ENCODE data around the gene LLGL1.

The LLGL1 gene

GRCh38 chr17:18225121-18225641, at the start of gene LLGL1:
Gene LLGL1, plus strand, starts transcription at chr17:18225635. Its CDS starts 48 bp downstream, at chr17:18225683.
- peak; percentile 92 for DNase-seq (ENCODE audit: low spot score)

- DNase-seq (ENCODE audit: low spot score), result no peak
These were observed 49.3 kb upstream of the LLGL1 start for GRCh38 chr17:18176176-18176575.

GRCh38 chr17:18177133-18177532, 48.3 kb upstream of the LLGL1 start:
- no peak for DNase-seq (ENCODE audit: low spot score)

GRCh38 chr17:18177722-18178121, 47.7 kb upstream of the LLGL1 start:
- DNase-seq (ENCODE audit: low spot score), result no peak

- DNase-seq (ENCODE audit: low spot score), result no peak
These were observed 46.2 kb upstream of the LLGL1 start for GRCh38 chr17:18179196-18179595.

- DNase-seq (ENCODE audit: low spot score), result no peak
These were observed 45.6 kb upstream of the LLGL1 start for GRCh38 chr17:18179804-18180203.

- DNase-seq (ENCODE audit: low spot score), result no peak
These were observed 44.1 kb upstream of the LLGL1 start for GRCh38 chr17:18181358-18181757.

GRCh38 chr17:18182110-18182977, 43.1 kb upstream of the LLGL1 start:
- DNase-seq (ENCODE audit: low spot score), result no peak

GRCh38 chr17:18182978-18183333, 42.5 kb upstream of the LLGL1 start:
- no peak for DNase-seq (ENCODE audit: low spot score)

GRCh38 chr17:18183334-18184142, 41.9 kb upstream of the LLGL1 start, which contains the start of gene ALKBH5:
Gene ALKBH5, plus strand, starts transcription at chr17:18183828. Its CDS starts 416 bp downstream, at chr17:18184244.
- peak; percentile 100 for DNase-seq (ENCODE audit: low spot score)

- DNase-seq (ENCODE audit: low spot score), result no peak
These were observed 41.0 kb upstream of the LLGL1 start for GRCh38 chr17:18184143-18185031.

GRCh38 chr17:18185391-18185790, 40.0 kb upstream of the LLGL1 start:
- no peak for DNase-seq (ENCODE audit: low spot score)

GRCh38 chr17:18185832-18186626, 39.4 kb upstream of the LLGL1 start:
- no peak for DNase-seq (ENCODE audit: low spot score)

- DNase-seq (ENCODE audit: low spot score), result no peak
These were observed 38.8 kb upstream of the LLGL1 start for GRCh38 chr17:18186627-18186982.

GRCh38 chr17:18187226-18187625, 38.2 kb upstream of the LLGL1 start:
- no peak for DNase-seq (ENCODE audit: low spot score)

GRCh38 chr17:18187821-18188761, 37.3 kb upstream of the LLGL1 start:
- DNase-seq (ENCODE audit: low spot score), result no peak

GRCh38 chr17:18190628-18191235, 34.7 kb upstream of the LLGL1 start:
- DNase-seq (ENCODE audit: low spot score), result no peak

GRCh38 chr17:18191236-18191667, 34.2 kb upstream of the LLGL1 start:
- DNase-seq (ENCODE audit: low spot score), result peak; percentile 83

GRCh38 chr17:18191967-18192366, 33.5 kb upstream of the LLGL1 start:
- DNase-seq (ENCODE audit: low spot score), result no peak
